ENCODE measurements around the gene INPP5D.
"Not testable (repeated sequence)": the region's sequence is repeated elsewhere in the genome, so short reads cannot be mapped to it uniquely, and the experiment has no call there.

The INPP5D gene

DNA sequence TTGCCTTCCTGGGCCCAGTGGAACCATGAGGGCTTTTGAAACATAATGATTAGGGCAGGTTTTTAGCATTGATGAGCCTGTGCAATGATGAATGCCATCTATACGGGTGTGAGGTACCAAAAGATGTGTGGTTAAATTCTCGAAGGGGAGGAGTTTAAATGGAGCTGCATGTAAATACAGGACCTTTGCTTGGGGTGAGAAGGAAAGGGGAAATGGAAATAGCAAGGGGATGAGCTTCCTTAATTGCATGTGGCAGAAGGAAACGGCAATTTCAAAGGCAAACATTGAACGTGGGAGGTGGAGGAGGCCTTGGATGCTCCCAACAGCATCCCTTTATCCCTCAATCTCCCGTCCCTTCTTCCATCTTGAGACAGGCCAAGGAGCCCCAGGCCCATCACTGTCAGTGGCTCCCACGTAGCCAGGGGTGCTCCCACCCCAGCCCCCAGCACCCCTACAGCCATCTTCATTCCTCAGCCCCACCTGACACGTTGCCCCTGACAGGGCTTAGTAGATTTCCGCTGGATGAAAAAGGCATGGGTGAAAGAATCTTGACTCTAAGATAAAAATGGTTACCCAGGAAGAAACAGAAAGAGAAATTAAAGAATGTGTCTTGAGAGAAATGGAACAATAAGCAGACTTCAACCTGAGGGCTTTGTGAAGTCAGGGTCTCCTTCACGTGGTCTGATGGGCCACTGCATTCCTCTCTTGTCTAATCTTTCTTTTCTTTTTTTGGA is 32.5 kb downstream of the INPP5D start:
- no peak for DNase-seq (ENCODE audit: low read depth in 3 of 3, low spot score in 1 of 3)

DNA sequence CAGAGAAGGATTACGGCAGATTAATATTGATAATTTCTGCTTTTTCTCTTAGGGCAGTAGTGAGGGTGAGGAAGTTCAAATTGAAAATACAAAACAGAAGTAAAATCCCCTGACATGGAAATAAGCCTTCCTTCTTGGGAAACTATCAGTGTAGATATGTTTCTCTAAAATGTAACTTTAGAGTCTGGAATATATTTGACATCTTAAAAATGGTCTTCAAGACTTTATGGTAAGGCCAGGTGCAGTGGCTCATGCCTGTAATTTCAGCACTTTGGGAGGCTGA is 33.0 kb downstream of the INPP5D start:
- DNase-seq (ENCODE audit: low read depth in 3 of 3, low spot score in 1 of 3), result no peak

DNA sequence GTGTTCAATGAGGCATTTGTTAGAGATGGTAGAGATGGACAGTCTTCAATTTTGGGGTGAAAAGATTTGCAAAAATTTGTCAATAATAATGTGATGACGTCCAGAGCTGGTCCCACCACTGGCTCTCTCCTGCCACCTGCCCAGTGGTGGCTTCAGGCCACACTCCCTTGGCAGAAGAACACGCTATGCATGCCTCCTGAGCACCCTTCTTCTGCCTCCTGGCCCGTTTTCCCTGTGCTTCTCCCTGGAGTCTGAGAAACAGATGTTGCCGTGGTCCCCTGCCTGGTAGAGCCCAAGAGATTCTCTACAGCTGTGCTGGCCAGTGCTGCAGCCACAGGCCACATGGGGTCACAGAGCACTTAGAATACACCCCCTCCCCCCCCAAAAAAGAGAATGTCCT is 33.6 kb downstream of the INPP5D start:
- DNase-seq (ENCODE audit: low read depth in 3 of 3, low spot score in 1 of 3), result no peak

DNA sequence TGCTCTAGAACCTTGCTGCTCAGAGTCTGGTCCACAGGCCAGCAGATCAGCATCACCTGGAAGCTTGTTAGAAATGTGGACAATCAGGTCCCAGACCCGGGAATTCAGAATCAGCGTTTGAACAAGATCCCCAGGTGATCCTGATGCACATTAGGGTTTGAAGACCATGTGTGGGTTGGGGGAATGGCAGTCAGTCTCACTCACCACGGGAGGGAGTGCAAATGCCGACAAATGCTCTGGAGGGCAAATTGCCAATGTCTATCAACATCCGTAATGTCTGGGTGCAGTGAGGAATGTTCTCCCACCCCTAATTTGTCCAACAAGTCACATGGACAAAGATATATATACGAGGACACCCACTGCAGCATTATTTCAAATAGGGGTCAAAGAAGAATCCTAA is 34.5 kb downstream of the INPP5D start:
- DNase-seq (ENCODE audit: low read depth in 3 of 3, low spot score in 1 of 3), result no peak

DNA sequence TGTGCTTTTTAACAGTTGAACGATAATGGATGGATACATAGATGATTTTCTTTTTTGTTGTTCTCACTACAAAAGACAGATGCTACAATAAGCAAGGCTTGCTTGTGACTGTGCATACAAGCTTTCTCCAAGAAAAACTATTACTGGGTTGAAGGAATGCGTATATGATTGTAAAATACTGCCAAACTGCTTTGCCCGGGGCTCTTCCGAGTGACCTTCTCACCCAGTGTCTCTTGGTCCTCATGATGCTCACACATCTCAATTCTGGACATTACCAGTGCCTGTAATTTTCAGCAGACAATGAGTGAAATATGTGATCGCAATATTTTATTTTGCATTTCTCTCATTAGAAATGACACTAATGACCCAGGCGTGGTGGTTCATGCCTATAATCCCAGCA is 35.9 kb downstream of the INPP5D start:
- DNase-seq (ENCODE audit: low read depth in 3 of 3, low spot score in 1 of 3), result no peak

DNA sequence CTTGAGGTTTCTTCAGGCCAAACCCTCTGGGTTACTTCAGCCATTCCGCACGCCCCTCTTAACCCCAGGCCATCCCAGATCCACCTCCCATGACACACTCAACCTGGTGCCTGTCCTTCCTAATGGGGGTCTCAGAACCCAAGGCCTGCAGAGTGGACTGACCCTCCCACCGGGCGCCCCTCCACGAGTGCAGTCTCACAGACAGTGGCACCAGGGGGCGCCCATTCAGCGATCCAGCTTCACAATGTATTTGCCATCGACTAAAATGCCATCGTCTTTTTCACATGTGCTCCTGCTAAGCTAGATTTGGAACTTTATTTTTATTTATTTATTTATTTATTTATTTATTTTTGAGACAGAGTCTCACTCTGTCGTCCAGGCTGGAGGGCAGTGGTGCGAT is 38.5 kb downstream of the INPP5D start:
- DNase-seq (ENCODE audit: low read depth in 3 of 3, low spot score in 1 of 3), result no peak

DNA sequence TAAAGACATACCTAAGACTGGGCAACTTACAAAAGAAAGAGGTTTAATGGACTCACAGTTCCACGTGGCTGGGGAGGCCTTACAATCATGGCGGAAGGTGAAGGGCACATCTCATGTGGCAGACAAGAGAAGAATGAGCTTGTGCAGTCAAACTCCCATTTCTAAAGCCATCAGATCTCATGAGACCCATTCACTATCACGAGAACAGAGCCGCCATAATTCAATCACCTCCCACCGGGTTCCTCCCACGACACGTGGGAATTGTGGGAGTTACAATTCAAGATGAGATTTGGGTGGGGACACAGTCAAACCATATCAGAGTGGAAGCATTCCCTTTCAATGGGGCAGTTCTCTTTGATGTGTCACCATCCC is 39.7 kb downstream of the INPP5D start:
- DNase-seq (ENCODE audit: low read depth in 3 of 3, low spot score in 1 of 3), result not testable (repeated sequence)

DNA sequence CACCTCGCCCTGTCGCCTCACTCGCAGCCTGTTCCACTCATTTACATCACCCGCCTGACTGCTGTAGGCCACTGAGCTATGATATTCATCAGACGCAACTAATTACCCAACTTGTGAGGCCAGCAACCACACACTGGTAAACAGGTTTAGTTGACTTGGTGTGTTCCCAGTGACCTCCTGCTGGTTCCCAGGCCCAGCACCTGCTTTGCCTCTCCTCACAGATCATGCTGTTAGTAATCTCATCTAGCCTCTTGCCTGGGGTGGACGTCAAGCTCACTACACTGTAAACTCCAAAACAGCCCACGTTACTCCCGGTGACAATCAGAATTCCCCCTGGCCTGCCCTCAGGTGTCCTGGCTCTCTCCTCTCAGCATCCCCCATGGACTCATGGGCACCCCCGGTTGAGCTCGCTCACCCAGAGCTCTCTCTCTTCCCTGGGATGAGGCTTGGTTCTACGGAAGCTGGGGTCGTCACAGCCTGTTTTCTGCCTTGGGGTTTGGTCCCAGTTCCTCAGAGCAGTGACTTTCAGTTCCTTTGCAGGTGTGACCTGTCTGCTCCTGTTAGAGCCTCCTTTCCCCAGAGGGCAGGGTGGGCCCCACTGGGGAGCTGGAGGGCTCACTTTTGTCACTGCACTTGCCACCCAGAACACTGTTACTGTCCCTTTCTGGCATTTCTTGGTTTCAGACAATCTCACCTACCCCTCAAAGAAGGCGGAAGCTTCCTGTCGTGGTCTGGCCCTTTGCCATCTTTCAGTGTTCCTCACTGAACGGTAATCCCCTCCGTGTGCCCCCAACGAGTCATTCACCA is 40.3 kb downstream of the INPP5D start:
- DNase-seq (ENCODE audit: low read depth in 3 of 3, low spot score in 1 of 3), result no peak

DNA sequence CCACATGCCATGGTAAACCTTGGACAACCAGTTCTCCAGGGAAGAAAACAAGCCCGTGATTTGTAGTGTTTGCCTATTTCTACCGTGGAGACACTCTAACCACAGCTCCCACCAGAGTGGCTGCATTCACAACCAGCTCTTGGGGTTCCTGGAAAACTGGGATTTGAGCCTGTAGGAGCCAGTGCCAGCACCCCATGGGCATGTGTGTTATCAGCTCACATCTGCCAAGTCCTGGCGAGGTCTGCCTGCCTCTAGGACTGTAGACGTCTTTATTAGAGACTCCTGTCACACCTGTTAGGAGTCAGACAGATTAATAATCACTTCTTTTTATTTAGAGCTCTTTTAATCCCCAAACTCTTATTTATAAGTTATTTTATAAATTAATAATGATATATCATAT is 41.0 kb downstream of the INPP5D start:
- no peak for DNase-seq (ENCODE audit: low read depth in 3 of 3, low spot score in 1 of 3)

DNA sequence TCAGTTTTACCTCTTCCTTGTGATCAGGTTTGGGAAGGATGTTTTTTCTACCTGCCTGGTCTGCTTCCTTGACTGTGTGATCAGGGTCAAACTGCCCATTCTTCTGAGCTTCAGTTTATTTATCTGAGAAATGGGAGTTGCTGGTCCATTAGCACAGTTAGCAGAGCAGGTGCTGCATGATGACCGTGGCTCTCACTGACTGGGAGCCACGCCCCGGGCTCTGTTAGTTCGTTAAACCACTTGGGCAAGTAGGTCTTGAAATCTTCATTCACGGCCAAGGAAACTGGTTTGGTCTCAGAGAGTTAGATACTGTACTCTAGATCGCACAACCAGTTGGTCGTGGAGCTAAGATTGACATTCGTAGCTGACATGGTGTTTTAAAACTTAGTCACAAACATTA is 41.7 kb downstream of the INPP5D start:
- DNase-seq (ENCODE audit: low read depth in 3 of 3, low spot score in 1 of 3), result no peak

DNA sequence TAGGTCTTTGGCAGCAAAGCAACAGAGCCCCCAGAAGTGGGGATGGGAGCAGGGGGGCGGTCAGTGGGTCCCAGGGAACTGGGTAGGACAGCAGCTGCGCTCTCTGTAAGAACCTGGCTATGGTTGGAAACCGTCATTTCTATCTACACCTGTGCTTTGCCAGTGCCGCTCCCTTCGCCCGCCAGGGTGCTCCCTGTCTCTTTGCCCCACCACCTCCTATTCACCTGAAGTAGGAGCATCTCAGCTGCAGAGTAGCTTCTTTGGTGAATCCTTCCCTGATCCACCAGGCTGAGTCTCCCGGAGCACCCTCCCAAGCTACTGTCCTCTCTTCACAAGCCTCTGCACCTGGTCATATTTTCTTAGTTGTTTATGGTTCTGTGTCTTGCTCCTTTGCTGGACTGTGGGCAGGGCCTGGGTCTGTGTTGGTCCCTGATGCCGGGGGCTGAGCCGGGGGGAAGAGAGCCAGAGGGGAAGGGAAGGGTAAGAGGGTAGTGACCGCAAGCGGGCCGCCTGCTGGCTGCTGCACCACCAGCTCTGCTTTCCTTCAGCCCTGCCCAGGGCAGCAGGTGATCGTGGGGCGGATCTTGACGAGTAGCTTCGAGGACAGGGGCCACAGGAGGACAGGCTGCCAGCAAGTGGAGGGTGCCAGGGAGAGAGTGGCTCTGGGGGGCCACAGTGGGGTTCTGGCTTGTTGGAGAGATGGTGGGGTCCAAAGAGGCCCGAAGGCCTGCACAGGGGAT is 45.2 kb downstream of the INPP5D start:
- DNase-seq (ENCODE audit: low read depth in 3 of 3, low spot score in 1 of 3), result no peak

DNA sequence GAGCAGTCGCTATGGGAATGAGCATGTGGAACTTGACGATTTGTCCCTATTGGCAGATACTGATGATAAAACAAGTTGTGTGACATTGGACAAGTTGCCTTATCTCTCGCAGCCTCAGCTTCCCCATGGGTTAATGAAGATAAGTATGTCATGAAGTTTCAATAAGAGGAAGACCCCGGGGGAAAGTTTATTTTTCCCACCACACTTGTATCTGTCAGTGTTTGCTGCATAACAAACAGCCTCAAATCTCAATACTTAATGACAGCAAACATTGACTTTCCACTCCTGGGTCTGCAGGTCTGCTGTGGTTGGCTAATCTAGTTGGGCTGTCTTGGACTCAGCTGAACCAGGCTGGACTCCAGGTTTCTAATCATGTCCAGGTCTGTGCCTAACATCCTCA is 45.8 kb downstream of the INPP5D start:
- DNase-seq (ENCODE audit: low read depth in 3 of 3, low spot score in 1 of 3), result no peak

DNA sequence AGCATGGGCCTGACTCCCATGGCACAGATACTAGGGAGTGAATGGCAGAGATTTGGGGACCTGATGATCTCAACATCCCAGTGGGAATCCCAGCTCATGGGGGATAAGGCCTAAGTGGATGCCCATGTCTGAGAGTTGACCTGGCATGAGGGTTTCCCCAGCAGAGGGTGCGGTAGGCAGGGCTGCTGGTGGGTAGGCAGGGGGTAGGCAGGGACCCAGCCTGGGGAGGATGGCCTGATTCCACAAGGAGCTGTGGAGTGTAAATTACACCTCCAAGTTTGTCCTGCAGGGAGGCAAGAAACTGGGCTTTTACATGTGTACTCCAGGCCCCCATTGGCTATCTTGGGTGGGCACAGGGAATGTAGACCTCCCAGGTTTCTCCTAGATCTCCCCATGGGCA is 46.9 kb downstream of the INPP5D start:
- no peak for DNase-seq (ENCODE audit: low read depth in 3 of 3, low spot score in 1 of 3)

DNA sequence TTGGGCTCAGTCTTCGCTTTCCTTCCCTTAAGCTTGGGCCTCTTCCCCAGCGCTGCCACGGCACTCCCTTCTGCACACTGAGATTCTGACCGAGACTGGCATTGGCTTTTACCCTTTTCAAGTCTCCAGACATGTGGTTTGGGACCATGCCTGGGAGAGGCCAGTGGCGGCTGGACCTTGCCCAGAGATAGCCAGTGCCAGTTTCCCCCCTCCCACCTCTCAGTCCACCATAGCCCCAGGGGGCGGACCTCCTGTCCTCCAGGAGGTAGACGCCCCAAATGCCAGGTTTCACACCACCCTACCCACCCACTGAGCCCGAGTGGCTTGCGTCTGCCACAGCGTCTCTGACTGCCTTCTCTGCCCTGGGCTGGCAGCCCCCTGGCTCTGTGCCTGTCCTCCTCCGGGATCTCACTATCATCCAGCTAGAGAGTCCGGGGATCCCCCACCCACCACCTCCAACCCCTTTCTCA is 47.7 kb downstream of the INPP5D start:
- no peak for DNase-seq (ENCODE audit: low read depth in 3 of 3, low spot score in 1 of 3)

DNA sequence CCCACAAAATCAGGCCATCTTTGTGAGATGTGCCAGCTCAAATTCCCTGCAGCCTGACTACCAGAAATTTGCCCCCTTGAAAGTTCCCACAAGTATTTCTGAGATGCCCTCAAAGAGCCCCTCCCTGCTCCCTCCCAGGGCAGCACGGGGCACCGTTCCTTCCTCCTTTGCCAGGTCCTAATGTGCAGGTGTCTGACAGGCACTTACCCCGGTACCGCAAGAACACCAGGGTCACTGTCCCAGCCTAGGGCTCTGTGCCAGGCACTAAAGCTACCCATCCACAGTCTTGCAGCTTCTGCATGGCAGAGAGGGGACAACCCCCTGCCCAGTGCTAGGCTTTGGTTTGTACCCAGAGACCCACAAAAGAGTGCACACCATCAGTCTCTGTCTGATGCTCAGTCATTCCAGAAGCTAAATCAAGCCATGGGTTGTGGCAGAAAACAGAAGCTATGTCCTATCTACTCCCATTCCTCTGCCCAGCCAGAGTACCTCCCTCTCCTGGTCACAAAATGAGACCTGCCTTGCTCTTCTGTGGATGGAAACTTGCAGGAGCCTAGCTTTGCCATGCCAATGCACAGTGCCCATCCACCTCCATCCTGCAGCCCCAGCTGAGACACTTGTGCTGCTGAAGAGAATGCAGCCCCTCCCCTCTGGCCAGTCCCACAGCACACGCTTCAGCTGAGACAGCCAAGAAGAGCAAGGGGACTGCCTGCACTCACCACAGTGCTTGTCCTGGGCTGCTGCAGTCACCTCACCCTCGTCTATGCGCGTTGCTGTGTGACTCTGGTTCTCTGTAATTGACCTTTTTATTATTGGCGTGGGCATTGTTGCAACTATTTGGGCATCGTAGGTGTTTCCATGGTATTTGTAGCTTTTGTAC is 48.7 kb downstream of the INPP5D start:
- DNase-seq (ENCODE audit: low read depth in 3 of 3, low spot score in 1 of 3), result no peak

DNA sequence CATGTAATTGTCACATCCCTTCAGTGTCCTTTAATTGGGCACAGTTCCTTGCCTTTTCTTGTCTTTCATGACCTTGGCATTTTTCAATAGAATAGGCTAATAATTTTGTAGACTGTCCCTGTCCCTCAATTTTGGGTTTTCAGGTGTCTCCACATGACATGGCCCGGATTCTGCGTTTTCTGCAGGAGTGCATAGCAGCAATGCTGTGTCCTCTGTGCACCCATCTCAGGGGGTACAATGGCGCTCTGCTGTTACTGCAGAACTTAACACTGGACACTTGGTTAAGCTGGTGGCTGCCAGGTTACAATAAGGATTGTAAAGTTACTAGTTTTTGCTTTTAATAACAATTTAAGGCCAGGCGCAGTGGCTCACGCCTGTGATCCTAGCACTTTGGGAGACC is 51.3 kb downstream of the INPP5D start:
- no peak for DNase-seq (ENCODE audit: low read depth in 3 of 3, low spot score in 1 of 3)

DNA sequence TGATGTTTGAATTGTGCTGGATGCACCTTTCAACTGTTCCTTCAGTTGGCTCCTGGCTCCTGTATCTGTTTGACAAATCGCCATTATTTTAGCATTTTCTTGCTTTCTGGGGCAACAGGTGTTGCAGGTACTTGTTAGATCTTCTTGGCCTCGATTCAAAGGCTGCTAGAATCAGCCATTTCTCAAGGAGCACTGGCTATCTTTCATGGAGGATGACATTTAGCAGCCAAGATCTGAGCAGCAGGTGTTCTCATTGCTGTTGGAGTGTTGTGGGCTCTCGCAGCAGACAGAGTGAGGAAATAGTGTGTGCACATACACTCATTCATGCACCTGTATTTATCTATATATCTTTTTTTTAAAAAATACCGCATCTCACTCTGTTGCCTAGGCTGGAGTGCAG is 52.2 kb downstream of the INPP5D start:
- no peak for DNase-seq (ENCODE audit: low read depth in 3 of 3, low spot score in 1 of 3)

DNA sequence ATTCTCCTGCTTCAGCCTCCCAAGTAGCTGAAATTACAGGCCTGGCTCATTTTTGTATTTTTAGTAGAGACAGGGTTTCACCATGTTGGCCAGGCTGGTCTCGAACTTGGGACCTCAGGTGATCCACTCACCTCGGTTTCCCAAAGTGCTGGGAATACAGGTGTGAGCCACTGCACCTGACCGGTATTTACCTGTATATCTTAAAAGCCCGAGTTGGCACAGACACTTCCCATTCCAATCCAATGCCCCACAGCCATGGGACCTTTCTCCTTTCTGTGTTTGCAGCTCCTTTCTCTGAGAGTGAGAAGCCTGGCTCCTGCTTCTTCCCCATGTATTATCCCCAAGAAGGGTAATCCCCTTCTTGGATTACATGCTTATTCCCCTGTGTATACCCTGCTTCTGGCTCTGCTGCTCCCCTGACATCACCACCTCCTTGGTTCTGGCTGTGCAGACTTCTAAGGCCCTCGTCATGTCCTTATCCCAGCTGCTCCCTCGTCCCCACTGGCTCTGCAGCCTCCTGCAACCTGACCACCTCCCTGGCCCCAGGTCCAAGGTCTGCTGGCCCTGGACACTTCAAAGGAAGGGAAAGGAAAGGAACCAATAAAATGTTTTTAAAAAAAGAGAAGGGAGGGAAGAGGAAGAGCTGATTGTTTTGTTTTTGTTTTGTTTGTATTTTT is 52.8 kb downstream of the INPP5D start:
- no peak for DNase-seq (ENCODE audit: low read depth in 3 of 3, low spot score in 1 of 3)

DNA sequence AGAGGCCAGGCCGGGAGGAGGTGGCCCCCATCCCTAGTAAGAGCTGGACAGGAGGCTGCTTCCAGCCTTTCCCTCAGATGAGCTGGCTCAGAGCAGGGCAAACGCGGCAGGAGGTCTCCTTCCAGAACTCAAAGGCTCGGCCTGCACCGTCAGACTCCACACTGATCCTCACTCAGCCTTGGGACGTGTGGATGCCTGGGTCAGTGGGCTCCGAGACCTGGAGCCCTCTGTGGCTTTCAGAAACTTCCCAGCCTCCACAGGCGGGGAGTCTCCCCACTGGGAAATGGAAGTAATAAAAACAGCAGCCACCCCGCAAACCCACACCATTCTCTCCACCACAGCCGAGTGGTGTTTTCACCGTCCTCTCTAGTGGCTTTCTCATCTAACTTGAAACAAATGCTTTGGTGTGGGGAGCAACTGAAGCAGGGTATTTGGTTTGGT is 54.3 kb downstream of the INPP5D start:
- no peak for DNase-seq (ENCODE audit: low read depth in 3 of 3, low spot score in 1 of 3)

DNA sequence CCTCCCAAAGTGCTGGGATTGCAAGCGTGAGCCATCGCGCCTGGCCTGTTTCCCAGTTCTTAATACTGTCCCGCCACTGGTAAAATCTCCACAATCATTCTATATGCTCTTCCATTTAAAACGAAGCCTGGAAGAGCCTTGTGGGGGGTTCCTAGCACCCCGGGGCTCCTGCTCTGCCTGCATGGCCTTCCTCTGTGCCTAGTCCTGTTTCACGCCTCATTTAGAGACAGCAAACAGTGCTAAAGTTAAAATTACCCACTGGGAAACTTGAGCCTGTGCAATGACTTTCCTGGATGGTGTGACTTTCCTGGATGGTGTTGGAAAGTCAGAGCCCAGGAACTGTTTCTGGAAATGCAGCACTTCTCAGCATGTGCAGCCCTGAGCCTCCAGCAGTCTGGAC is 55.0 kb downstream of the INPP5D start:
- no peak for DNase-seq (ENCODE audit: low read depth in 3 of 3, low spot score in 1 of 3)

DNA sequence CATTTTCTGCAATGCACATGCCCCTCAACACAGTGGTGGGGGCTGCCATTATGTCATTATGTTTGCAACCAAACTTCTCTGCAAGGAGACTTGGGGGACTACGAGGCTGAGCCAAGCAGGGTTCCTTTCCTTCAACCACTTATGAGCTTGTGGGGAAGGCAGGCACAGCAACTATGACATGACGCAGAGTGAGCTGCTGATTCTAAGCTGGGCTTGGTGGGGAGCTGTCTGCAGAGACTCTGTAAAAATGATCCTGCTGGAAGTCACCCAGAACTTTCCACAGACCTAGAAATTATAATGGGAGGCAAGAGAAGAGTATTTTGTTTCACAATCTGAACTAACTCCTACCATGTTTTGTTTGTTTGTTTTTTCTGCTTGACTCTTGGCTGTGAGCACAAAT is 55.6 kb downstream of the INPP5D start:
- no peak for DNase-seq (ENCODE audit: low read depth in 3 of 3, low spot score in 1 of 3)

Measured in stimulated activated CD4-positive, alpha-beta T cell treated with anti-CD3 and anti-CD28 coated beads, TNF-alpha, amount 100 ng/mL, for 1 hour (primary cell).